GM12891 (cell line): Measurements from ENCODE around the gene TANC1.

Experiments used
- PAX5 ChIP-seq: IDR thresholded peaks from 2 replicates; pipeline ENCODE4 v1.6.1; 2011; ENCODE audit warnings: low read length, moderate library complexity, mild to moderate bottlenecking; ENCODE audit not compliant: insufficient read depth, severe bottlenecking
- POLR2A ChIP-seq: IDR thresholded peaks from 2 replicates; pipeline ENCODE4 v1.6.1; 2011; ENCODE audit warnings: low read depth, low read length, control low read depth
- POLR2AphosphoS5 ChIP-seq: IDR thresholded peaks from 2 replicates; pipeline ENCODE4 v1.6.1; 2011; ENCODE audit warnings: low read depth, low read length, control low read depth
- POU2F2 ChIP-seq: IDR thresholded peaks from 2 replicates; pipeline ENCODE4 v1.6.1; 2011; ENCODE audit warnings: low read depth, mild to moderate bottlenecking, control low read depth, low read length, moderate library complexity
- SPI1 ChIP-seq: IDR thresholded peaks from 2 replicates; pipeline ENCODE4 v1.6.1; 2011; ENCODE audit warnings: low read depth, low read length, control low read depth
- TAF1 ChIP-seq: IDR thresholded peaks from 2 replicates; pipeline ENCODE4 v1.6.1; 2011; ENCODE audit warnings: low read depth, low read length, control low read depth

GRCh38 chr2:159234868-159235267, 266.4 kb downstream of the TANC1 start:
- TF ChIP-seq POLR2A (no peak), TAF1 (no peak), SPI1 (no peak), POLR2AphosphoS5 (no peak), POU2F2 (no peak), PAX5 (no peak)
